Activated naive CD8-positive, alpha-beta T cell treated with anti-CD3 and anti-CD28 coated beads, Interleukin-2, amount 50 U/mL, for 16 hours (primary cell): ENCODE measurements around the gene GNAS-AS1.

ENCODE experiments used
- DNase-seq: peaks from one replicate; pipeline ENCODE4 v3.0.0-alpha.2; 2020; ENCODE audit warnings: low read depth, low spot score

The GNAS-AS1 gene

GRCh38 chr20:58808271-58809046 is 42.2 kb downstream of the GNAS-AS1 start:
- DNase-seq: no peak

GRCh38 chr20:58807801-58808200 is 42.9 kb downstream of the GNAS-AS1 start:
- no peak for DNase-seq

GRCh38 chr20:58803533-58803932 is 47.2 kb downstream of the GNAS-AS1 start:
- no peak for DNase-seq

- no peak for DNase-seq
These were observed 48.6 kb downstream of the GNAS-AS1 start for GRCh38 chr20:58802061-58802460.

GRCh38 chr20:58800134-58800871 is 50.4 kb downstream of the GNAS-AS1 start:
- DNase-seq: no peak

GRCh38 chr20:58797371-58798338 is 53.0 kb downstream of the GNAS-AS1 start:
- DNase-seq: no peak

- DNase-seq: no peak
These were observed 54.8 kb downstream of the GNAS-AS1 start for GRCh38 chr20:58795923-58796245.

GRCh38 chr20:58795181-58795922 is 55.4 kb downstream of the GNAS-AS1 start:
- no peak for DNase-seq

GRCh38 chr20:58794510-58795180 is 56.1 kb downstream of the GNAS-AS1 start:
- DNase-seq: no peak

- no peak for DNase-seq
These were observed 56.9 kb downstream of the GNAS-AS1 start for GRCh38 chr20:58793512-58794420.

- no peak for DNase-seq
These were observed 58.3 kb downstream of the GNAS-AS1 start for GRCh38 chr20:58792426-58792825.

- no peak for DNase-seq
These were observed 59.4 kb downstream of the GNAS-AS1 start for GRCh38 chr20:58791286-58791685.

GRCh38 chr20:58790454-58790853 is 60.2 kb downstream of the GNAS-AS1 start:
- no peak for DNase-seq

- DNase-seq: no peak
These were observed 61.7 kb downstream of the GNAS-AS1 start for GRCh38 chr20:58788896-58789544.

GRCh38 chr20:58787211-58788005 is 63.3 kb downstream of the GNAS-AS1 start:
- DNase-seq: no peak

GRCh38 chr20:58784321-58785074 is 66.2 kb downstream of the GNAS-AS1 start:
- no peak for DNase-seq

- no peak for DNase-seq
These were observed 67.1 kb downstream of the GNAS-AS1 start for GRCh38 chr20:58783511-58784011.
